AG09309 (cell line): ENCODE data around the gene WDR36.

Experiments
- DNase-seq: peaks from one replicate; pipeline ENCODE4 v3.0.0-alpha.2; 2010; ENCODE audit warnings: low read depth
- H3K4me3 ChIP-seq: 2 replicates; pipeline ENCODE4 v1.5.1; 2011; ENCODE audit warnings: mild to moderate bottlenecking, low read depth, low read length, moderate library complexity; ENCODE audit not compliant: control insufficient read depth
- TF ChIP-seq, protein P1 (sequence below): IDR thresholded peaks from 2 replicates; pipeline ENCODE4 v1.5.1; 2011; ENCODE audit warnings: mild to moderate bottlenecking, low read depth, low read length, inconsistent platforms; ENCODE audit not compliant: insufficient read depth, control insufficient read depth; ENCODE audit errors: missing control alignments

Gene WDR36

DNA sequence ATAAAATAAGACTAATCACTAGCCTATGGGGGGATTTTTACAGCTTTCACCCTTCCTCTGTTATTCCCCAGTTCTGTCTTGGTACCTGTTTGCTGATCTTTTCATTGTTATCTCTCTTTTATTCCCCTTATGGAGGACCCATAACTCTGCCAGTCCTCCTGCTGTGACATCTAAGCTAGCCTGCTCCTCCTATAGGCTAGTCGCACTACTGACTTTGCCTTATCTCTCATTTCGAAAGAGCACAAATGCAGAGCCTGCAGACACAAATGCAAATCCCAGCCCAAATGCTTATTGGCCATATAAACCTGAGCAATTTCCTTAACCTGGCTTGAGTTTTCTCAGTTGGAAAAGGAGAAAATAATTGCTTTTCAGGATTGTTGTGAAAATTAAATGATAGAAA lies 72.9 kb downstream of the WDR36 start:
- no peak for DNase-seq
- no peak overlapping the region for H3K4me3 ChIP-seq
- TF ChIP-seq, protein P1, sequence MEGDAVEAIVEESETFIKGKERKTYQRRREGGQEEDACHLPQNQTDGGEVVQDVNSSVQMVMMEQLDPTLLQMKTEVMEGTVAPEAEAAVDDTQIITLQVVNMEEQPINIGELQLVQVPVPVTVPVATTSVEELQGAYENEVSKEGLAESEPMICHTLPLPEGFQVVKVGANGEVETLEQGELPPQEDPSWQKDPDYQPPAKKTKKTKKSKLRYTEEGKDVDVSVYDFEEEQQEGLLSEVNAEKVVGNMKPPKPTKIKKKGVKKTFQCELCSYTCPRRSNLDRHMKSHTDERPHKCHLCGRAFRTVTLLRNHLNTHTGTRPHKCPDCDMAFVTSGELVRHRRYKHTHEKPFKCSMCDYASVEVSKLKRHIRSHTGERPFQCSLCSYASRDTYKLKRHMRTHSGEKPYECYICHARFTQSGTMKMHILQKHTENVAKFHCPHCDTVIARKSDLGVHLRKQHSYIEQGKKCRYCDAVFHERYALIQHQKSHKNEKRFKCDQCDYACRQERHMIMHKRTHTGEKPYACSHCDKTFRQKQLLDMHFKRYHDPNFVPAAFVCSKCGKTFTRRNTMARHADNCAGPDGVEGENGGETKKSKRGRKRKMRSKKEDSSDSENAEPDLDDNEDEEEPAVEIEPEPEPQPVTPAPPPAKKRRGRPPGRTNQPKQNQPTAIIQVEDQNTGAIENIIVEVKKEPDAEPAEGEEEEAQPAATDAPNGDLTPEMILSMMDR = no peak

DNA sequence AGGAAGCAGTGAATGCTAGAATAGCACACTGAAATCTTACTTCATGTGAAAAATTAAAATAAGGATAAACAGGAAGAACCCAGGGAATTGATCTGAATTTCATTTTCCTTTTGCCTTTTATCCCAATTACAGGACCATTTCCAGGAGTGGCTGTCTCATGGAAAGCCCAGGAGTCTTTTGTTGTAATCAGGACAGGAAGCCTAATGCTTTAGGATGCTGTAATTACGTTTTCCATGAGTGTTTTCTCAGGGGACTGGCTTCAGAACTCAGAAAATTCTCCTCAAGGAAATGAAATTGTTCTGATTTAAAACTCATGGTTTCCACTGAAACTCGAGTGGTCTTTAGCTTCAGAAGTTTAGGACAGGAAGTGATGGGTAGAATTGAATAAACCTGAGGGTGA lies 75.4 kb downstream of the WDR36 start:
- H3K4me3 ChIP-seq = no peak overlapping the region
- TF ChIP-seq, protein P1 = no peak
- no peak for DNase-seq

DNA sequence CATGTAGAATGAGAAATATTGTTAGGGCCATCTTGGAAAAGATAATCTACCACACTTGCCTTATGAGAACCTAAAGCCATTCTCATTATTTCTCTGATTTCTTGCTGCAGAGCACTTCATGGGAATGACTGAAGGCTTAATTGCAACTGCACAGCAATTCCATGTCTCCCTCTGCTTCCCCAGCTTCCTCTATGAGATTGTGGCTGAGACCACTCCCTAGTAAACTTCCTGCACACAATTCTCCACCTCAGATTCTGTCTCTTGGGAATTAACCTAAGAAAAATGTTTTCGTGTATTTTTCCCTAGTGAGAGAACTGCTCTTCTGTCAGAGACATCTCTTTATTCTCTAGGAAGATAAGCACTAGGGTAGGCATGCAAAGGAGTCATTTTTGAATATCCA lies 76.5 kb downstream of the WDR36 start:
- no peak for DNase-seq
- TF ChIP-seq, protein P1 = no peak
- H3K4me3 ChIP-seq = no peak overlapping the region

DNA sequence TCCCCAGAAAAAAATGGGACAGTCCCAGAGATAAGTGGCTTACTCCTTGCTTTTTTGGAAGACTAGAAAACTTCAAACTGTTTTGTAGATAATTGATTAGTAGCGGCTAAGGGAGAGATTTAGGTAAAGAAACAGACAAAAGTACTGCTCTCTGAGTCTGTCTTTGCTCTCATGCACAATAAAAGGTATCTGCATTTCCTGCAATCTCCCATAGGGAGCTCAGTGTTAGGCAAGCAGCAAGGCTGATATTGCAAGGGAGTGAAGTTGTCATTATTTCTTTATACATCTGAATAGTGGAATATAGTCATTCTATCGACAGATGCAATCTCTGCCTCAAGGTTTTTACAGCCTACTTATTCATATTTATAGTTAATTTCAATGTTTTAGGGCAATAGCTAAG lies 77.1 kb downstream of the WDR36 start:
- TF ChIP-seq, protein P1 = no peak
- no peak for DNase-seq

DNA sequence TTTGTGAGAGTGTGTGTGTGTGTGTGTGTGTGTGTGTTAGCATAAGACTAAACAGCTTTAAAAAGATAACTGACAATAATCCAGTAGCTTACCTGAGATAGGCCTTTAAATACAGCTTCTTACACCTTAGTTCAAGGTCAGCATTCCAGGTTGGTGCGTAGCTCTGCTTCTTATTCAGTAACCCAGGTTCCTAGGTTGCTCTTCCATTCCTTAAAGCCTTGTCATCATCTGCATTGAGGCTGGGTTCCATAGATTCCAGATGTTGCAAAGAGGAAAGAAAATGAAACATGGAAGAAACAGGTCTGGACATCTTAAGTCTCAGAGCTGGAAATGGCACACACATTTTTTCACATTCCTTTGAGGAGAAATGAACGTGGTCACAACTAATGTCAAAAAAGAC lies 78.1 kb downstream of the WDR36 start:
- TF ChIP-seq, protein P1 = no peak
- H3K4me3 ChIP-seq = no peak overlapping the region
- no peak for DNase-seq

More for the DNA sequence above, 77.1 kb downstream of the WDR36 start:
- H3K4me3 ChIP-seq = no peak overlapping the region

DNA sequence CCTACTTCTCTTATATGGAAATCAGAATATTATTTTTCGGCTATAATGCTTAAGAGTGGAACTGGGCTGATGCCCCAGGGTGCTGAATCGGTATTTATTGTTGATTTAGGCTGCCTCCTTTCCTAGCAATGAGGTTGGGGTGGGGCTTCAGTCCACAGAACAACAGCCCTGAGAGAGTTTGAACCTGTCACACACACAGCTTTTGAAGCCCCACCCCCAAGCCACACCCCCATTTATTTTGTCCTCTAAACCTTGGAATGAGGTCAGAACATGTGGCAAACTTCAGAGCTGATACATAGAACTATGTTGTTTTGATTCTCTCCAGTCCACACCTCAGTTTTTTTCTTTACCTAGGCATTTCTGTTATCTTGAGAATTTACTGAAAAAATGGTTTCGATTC lies 80.4 kb downstream of the WDR36 start:
- no peak for DNase-seq
- H3K4me3 ChIP-seq = no peak overlapping the region
- TF ChIP-seq, protein P1 = no peak

DNA sequence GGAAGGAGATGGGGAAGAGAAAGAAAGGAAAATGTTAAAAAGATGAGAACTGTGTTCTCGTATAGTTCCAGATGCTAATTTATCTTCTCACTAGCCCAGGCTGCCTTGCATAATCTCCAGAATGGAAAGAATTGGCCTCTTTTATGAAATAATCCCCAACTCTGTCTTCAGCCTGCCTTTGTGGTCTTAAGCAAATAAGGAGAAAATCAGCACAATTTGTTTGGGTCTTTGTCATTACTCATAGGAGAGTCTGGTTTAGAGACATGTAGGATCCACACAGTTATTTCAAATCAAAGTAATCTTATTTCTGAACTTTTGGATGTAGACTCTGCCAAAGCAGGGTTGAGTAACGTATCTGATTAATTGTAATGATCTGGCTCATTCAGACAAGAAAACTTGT lies 81.3 kb downstream of the WDR36 start:
- TF ChIP-seq, protein P1 = no peak
- H3K4me3 ChIP-seq = no peak overlapping the region
- peak; percentile 8 for DNase-seq
